HepG2 (cell line): ENCODE measurements around the gene ATP23. TPM values are rescaled to one million over a fixed set of nuclear protein-coding genes. Genes with fewer than 3 reads are reported as not detected.

Source experiments
- GLMP ChIP-seq: sonication (generic); formaldehyde crosslinking; IDR thresholded peaks from 2 replicates; pipeline ENCODE4 v1.9.0; 2021; ENCODE audit warnings: missing genetic modification reagents, mild to moderate bottlenecking, borderline replicate concordance
- IRF2 ChIP-seq: IDR thresholded peaks from 2 replicates; pipeline ENCODE4 v1.6.1; 2018; ENCODE audit warnings: missing genetic modification reagents, missing compliant biosample characterization
- KIAA2018 ChIP-seq: sonication (generic); formaldehyde crosslinking; IDR thresholded peaks from 2 replicates; pipeline ENCODE4 v1.5.0; 2020; ENCODE audit warnings: mild to moderate bottlenecking, missing genetic modification reagents, borderline replicate concordance
- NFIC ChIP-seq: IDR thresholded peaks from 2 replicates; pipeline ENCODE4 v1.6.1; 2012; ENCODE audit warnings: mild to moderate bottlenecking, low read length, inconsistent platforms
- NR2C2 ChIP-seq: sonication (generic); formaldehyde crosslinking; IDR thresholded peaks from 2 replicates; pipeline ENCODE4 v1.4.0; 2020; ENCODE audit warnings: missing genetic modification reagents, mild to moderate bottlenecking, moderate library complexity, borderline replicate concordance
- SIX1 ChIP-seq: sonication (generic); formaldehyde crosslinking; IDR thresholded peaks from 2 replicates; pipeline ENCODE4 v1.4.0; 2020; ENCODE audit warnings: missing genetic modification reagents, borderline replicate concordance
- ZNF383 ChIP-seq: sonication (generic); formaldehyde crosslinking; IDR thresholded peaks from 2 replicates; pipeline ENCODE4 v1.4.0; 2020; ENCODE audit warnings: missing genetic modification reagents, mild to moderate bottlenecking, borderline replicate concordance
- ZNF607 ChIP-seq: sonication (generic); formaldehyde crosslinking; IDR thresholded peaks from 2 replicates; pipeline ENCODE4 v1.5.1; 2020; ENCODE audit warnings: missing genetic modification reagents, mild to moderate bottlenecking, borderline replicate concordance
- ZNF773 ChIP-seq: sonication (generic); formaldehyde crosslinking; IDR thresholded peaks from 2 replicates; pipeline ENCODE4 v1.4.0; 2020; ENCODE audit warnings: missing genetic modification reagents, borderline replicate concordance
- polyA plus RNA-seq, 8 experiments: library from polyadenylated mRNA; depleted of rRNA in 3 of 8; stranded (reverse) in 7 of 8; unstranded in 1 of 8; fragments of >200 nt; fragmentation: Illumina TruSeq in 4 of 8; extraction: Trizol in 4 of 8; gene quantifications; 2 replicates each; pipeline versions ENCODE4 v1.2.1 to v1.2.3, GENCODE V29; 2011 to 2016; ENCODE audit warnings: low read depth in 4 of 8, missing spikeins in 1 of 8, mixed read lengths in 1 of 8; ENCODE audit not compliant: insufficient read depth in 1 of 8
- total RNA-seq, 5 experiments: library from RNA; depleted of rRNA; stranded (reverse); fragments of >200 nt; fragmentation: Illumina TruSeq; extraction: Trizol; gene quantifications; 2 replicates each; pipeline ENCODE4 v1.2.3, GENCODE V29; 2016; ENCODE audit warnings: low read depth in 1 of 5
- TF ChIP-seq, protein P1 (sequence below): sonication (generic); formaldehyde crosslinking; IDR thresholded peaks from 2 replicates; pipeline ENCODE4 v1.4.0; 2020; ENCODE audit warnings: missing genetic modification reagents
- TF ChIP-seq, protein P2 (sequence below): fragments of 450-650 bp; IDR thresholded peaks from 2 replicates; pipeline ENCODE4 v1.6.1; 2017; ENCODE audit warnings: mild to moderate bottlenecking
- TF ChIP-seq, protein P3 (sequence below): sonication (generic); formaldehyde crosslinking; IDR thresholded peaks from 2 replicates; pipeline ENCODE4 v1.5.0; 2020; ENCODE audit warnings: missing genetic modification reagents

The ATP23 gene
- total and polyA plus RNA-seq, 2 of the 13 experiments (the other 11 are each of a cell fraction or from before 2014, with no cell fraction given) = 12.1 to 14.7 TPM

DNA sequence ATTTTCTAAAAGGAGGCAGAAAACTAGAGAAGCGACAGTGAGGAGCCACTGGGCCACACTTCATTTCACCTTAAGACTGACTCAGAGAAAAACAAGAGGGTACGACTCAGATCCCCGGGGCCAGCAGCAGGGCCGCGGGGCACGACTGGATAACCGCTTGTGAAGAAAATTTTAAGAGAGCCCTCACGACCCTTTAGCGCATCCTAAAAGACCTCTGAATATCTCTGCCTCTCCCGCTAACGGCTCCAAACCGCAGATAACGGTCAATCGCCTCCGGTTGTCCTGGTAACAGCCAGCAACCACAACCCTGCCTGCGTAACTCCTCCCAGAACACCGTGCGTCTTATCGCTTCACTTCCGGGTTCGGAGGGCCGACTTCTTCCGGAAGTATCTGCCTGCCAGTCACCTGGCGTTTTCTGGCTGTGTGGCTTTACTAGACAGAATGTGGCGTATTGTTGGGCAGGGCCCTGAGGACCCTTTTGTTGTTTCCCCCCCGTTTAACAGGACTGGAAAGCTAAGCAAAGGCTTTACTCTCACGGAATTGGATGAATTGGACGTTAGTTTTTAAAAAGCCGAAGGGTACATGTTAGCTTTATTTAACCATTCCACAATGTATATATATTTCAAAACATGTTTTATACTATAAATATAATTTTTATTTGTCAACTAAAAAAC lies 5.4 kb upstream of the ATP23 start (continued):
- TF ChIP-seq GLMP (CRISPR knock-in tag) (no peak), ZNF607 (no peak), ZNF773 (CRISPR knock-in tag) (no peak), ZNF383 (CRISPR knock-in tag) (no peak), KIAA2018 (CRISPR knock-in tag) (no peak), NR2C2 (CRISPR knock-in tag) (peak; percentile 99), IRF2 (CRISPR knock-in tag) (peak; percentile 93), NFIC (peak; percentile 47; the same call in 1 of the 2 replicates), SIX1 (no peak)
- TF ChIP-seq, protein P1, sequence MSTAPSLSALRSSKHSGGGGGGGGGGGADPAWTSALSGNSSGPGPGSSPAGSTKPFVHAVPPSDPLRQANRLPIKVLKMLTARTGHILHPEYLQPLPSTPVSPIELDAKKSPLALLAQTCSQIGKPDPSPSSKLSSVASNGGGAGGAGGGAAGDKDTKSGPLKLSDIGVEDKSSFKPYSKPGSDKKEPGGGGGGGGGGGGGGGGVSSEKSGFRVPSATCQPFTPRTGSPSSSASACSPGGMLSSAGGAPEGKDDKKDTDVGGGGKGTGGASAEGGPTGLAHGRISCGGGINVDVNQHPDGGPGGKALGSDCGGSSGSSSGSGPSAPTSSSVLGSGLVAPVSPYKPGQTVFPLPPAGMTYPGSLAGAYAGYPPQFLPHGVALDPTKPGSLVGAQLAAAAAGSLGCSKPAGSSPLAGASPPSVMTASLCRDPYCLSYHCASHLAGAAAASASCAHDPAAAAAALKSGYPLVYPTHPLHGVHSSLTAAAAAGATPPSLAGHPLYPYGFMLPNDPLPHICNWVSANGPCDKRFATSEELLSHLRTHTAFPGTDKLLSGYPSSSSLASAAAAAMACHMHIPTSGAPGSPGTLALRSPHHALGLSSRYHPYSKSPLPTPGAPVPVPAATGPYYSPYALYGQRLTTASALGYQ (CRISPR knock-in tag) = no peak
- TF ChIP-seq, protein P2, sequence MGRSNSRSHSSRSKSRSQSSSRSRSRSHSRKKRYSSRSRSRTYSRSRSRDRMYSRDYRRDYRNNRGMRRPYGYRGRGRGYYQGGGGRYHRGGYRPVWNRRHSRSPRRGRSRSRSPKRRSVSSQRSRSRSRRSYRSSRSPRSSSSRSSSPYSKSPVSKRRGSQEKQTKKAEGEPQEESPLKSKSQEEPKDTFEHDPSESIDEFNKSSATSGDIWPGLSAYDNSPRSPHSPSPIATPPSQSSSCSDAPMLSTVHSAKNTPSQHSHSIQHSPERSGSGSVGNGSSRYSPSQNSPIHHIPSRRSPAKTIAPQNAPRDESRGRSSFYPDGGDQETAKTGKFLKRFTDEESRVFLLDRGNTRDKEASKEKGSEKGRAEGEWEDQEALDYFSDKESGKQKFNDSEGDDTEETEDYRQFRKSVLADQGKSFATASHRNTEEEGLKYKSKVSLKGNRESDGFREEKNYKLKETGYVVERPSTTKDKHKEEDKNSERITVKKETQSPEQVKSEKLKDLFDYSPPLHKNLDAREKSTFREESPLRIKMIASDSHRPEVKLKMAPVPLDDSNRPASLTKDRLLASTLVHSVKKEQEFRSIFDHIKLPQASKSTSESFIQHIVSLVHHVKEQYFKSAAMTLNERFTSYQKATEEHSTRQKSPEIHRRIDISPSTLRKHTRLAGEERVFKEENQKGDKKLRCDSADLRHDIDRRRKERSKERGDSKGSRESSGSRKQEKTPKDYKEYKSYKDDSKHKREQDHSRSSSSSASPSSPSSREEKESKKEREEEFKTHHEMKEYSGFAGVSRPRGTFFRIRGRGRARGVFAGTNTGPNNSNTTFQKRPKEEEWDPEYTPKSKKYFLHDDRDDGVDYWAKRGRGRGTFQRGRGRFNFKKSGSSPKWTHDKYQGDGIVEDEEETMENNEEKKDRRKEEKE = no peak
- TF ChIP-seq, protein P3, sequence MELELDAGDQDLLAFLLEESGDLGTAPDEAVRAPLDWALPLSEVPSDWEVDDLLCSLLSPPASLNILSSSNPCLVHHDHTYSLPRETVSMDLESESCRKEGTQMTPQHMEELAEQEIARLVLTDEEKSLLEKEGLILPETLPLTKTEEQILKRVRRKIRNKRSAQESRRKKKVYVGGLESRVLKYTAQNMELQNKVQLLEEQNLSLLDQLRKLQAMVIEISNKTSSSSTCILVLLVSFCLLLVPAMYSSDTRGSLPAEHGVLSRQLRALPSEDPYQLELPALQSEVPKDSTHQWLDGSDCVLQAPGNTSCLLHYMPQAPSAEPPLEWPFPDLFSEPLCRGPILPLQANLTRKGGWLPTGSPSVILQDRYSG (CRISPR knock-in tag) = no peak
